ACHN (cell line): ENCODE results near the gene CTSW.

ENCODE experiments used
- DNase-seq: peaks from one replicate; pipeline ENCODE4 v3.0.0-alpha.2; 2015
- in situ Hi-C: cut with HindIII; loops from 2 replicates; pipeline ENCODE4 v1.10.0; 2017; ENCODE audit warnings: low sequenced_read_pairs, low pct_ligation_motif_present, low pct_unique_long_range_greater_than_20kb

Gene CTSW

GRCh38 chr11:65863889-65864705 is 15.5 kb upstream of the CTSW start:
- in situ Hi-C loops, result no loop called here
- DNase-seq, result no peak

GRCh38 chr11:65864706-65865471 is 14.7 kb upstream of the CTSW start:
- in situ Hi-C loops, result no loop called here

GRCh38 chr11:65865550-65866172 is 14.0 kb upstream of the CTSW start:
- in situ Hi-C loops, result no loop called here
- no peak for DNase-seq

More at GRCh38 chr11:65864706-65865471, 14.7 kb upstream of the CTSW start:
- no peak for DNase-seq

GRCh38 chr11:65866509-65867283 is 12.9 kb upstream of the CTSW start:
- DNase-seq, result no peak
- in situ Hi-C loops, result no loop called here

- in situ Hi-C loops, result no loop called here
- DNase-seq, result no peak
Measured at GRCh38 chr11:65867284-65868071, 12.2 kb upstream of the CTSW start.

GRCh38 chr11:65868076-65868667 is 11.5 kb upstream of the CTSW start:
- DNase-seq, result no peak
- in situ Hi-C loops, result no loop called here

- in situ Hi-C loops, result no loop called here
Measured at GRCh38 chr11:65868907-65869306, 10.7 kb upstream of the CTSW start.

GRCh38 chr11:65869643-65870306 is 9.9 kb upstream of the CTSW start:
- DNase-seq, result no peak
- in situ Hi-C loops, result no loop called here

More at GRCh38 chr11:65868907-65869306, 10.7 kb upstream of the CTSW start:
- no peak for DNase-seq

GRCh38 chr11:65870307-65870658 is 9.4 kb upstream of the CTSW start:
- in situ Hi-C loops, result no loop called here
- no peak for DNase-seq

GRCh38 chr11:65870706-65871681 is 8.6 kb upstream of the CTSW start:
- in situ Hi-C loops, result no loop called here
- DNase-seq, result no peak

GRCh38 chr11:65871811-65872548 is 7.7 kb upstream of the CTSW start:
- in situ Hi-C loops, result no loop called here
- DNase-seq, result peak; percentile 40

- DNase-seq, result peak; percentile 47
- in situ Hi-C loops, result no loop called here
Measured at GRCh38 chr11:65872586-65873317, 6.9 kb upstream of the CTSW start, which contains the start of gene EFEMP2. Gene EFEMP2, minus strand, starts transcription at chr11:65872800. Its CDS starts 446 bp downstream, at chr11:65872354.

- in situ Hi-C loops, result no loop called here
- peak; percentile 87 for DNase-seq
Measured at GRCh38 chr11:65873318-65874156, 6.1 kb upstream of the CTSW start.

GRCh38 chr11:65880027-65880426 is 390 bp downstream of the CTSW start:
- in situ Hi-C loops, result no loop called here
- no peak for DNase-seq
